GM19455 (cell line): Measurements from ENCODE around the gene SLC6A2.
"Not testable (repeated sequence)": the region's sequence is repeated elsewhere in the genome, so short reads cannot be mapped to it uniquely, and the experiment has no call there.

Source experiments
- ATAC-seq: cut with Tn5 transposase; IDR thresholded peaks from one replicate; pipeline ENCODE4 v1.9.1; 2021; ENCODE audit not compliant: unreplicated experiment

Gene SLC6A2

DNA sequence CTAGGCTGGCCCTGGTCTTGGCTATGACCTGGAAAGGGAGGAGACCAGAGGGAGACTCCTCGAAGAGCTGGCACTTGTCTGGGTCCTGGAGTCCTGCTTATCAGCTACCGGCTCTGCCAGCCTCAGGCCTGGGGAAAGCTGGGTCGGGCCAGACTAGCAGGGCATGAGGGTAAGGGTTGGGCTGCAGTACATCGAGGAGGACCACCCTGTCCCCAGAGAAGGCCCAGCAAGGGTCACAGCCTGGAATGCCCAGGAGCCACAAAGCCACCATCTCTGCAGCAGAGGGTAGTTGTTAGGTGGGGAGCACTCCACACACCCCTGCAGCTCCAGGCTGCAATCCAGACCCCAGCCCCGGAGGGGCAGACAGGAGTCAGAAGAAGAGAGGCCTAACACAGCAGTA lies 54.0 kb downstream of the SLC6A2 start:
- no peak for ATAC-seq

DNA sequence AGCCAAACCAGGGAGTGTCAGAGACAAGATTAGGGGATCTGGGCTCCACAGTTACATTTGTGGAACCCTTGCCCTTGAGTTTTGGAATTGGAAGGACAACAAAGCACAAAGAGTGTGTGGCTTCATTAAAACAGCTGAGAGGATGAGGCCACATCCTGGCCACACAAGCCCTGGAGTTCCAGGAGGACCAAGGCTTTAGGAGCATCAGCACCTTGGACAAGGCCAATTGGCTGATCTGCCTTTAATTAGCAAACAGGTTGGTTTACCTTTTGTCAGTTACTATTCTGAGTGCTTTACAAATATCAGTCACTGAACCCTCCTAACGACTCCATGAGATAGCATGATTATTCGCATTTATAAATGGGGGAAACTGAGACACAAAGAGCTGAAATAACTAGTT lies 54.7 kb downstream of the SLC6A2 start:
- no peak for ATAC-seq

DNA sequence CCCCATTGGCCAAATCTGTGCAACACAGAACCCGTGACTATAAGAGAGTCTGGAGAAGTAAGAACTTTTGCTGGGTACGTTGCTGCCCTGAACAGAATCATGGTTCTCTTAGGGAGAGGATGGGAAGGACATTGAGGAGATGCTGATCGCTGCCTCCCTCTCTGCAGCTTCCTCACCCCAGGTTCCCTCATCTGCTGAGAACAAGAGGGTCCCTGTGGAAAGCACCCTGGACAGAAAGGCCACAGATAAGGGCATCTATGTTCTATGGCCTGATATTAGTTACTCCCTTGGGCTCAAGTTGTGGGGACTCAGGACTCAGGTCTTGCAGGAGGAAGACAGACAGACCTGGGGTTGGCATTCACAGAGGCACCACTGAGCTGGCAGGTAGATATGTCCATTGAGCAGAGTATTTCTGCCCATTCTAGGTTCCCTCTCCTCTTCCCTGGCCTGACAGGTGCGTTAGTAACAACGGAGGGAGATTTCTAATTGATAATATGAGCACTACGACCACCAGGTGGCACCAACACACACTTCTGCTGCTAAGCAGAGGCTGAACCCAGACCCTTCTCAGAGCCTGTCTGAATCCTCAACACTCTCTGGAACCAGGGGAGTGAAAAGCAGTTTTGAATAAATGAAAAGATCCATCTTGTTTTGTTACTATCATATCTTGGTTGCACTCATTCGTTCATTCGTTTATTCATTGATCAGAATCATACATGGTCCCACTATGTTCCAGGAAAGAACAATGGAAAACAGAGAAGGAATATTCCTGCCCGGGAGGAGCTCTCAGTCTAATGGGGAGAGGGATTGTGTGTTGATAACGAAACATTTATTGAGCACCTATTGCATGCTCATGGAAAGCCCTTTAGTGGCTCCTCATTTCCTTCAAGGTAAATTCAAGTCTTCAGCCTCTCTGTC lies 56.4 kb downstream of the SLC6A2 start:
- peak; percentile 79 for ATAC-seq

DNA sequence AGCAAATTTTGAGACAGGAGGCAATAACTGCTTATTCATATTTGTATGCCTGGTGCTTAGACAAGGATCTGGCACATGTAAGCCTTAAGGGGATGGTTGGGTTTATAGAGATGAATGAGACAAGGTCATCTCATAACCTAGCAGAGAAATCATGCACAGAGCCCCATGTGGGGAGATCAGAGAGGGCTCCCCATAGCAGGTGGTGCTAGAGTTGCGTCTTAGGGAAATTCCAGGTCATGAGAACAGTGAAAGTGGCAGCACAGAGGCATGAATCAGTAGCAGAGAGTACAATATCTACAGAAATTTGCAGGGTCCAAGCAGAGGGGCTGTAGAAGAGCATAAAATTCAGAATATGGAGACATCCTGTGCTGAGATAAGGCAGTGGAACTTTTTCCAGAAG lies 57.3 kb downstream of the SLC6A2 start:
- no peak for ATAC-seq

DNA sequence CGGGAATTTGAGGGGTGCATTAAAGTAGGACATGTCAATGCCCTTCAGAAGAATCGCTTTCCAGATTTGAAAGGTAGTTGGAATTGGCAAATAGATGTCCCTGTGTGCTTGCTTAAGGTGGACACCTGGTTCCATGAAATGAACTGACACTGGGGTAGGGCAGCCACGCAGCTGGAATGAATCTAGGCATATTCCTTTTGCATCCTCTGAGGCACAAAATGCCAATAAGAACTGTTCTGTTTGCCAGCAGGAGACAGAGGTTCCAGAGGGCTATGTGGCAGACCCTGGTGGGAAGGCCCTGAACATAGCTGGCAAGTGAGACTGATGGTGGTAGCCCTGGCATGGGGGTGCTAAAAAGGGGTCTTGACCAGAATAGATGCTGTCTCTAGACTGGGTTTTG lies 61.5 kb downstream of the SLC6A2 start:
- ATAC-seq: no peak

DNA sequence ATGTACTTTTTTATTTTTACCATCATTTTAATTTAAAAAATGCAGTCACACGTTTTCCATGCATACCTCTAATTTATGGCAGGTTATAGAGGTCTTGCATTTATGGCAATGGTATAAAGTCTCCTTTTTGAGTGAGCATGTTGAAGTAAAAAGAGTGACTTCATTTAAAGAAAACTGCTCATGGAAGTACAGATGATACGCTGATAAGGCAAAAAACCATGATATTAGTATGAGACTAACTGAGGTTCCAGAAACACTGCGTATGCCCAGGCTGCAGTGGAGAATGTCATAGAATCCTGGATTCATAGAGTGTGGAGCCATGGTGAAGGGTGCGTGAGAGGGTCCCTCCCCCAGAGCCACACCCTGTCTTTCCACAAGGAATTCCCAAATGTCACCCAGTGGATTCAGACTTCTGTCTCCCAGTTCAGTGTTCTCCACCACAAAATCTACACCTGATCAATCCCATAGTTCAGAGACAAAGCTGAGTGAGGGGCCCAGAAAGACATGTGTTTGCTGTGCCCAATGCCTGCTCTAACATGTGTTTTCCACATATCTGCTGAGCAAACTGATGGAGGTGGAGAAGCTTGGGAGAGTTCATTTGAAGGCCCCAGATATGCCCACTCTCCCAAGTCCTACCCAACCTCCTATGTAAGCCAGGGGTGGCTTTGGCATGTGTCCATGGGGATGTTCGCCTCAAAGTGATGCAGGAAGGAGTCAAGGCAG lies 69.4 kb downstream of the SLC6A2 start:
- ATAC-seq: no peak

DNA sequence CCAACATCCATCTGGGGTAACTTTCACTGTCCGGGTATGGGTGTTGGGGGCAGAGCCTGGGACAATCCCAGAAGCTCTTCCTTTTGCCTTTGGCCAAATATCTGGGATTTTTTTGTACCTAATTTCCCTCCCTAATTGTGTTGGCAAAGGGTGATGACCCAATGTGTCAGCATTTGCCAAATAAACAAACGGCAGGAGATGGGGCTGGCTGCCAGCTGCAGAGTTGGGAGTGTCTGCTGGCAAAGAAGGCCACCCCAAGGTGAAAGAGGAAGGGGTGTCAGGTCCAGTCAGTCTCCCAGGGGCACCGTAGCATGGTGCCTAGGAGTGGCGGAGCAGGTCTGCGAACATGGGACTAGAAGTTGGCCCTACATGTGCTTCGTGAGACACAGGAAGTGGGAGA lies 73.0 kb downstream of the SLC6A2 start:
- ATAC-seq: no peak

DNA sequence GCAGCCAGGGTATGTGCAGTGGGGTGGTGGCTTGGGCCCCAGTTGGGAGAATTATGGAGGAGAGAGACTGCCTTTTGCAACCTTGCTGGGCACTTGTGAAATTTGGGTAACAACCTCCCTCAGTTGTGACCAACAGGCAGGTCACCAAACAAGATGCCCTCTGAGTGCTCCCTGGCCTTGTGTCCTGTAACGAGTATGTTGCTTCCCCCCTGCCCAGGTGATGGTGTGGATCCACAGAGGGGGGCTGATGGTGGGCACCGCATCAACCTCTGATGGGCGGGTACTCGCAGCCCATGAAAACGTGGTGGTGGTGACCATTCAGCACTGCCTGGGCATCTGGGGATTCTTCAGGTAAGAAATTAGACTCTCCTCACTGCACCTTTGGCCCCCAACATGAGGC lies 74.3 kb downstream of the SLC6A2 start:
- no peak for ATAC-seq

DNA sequence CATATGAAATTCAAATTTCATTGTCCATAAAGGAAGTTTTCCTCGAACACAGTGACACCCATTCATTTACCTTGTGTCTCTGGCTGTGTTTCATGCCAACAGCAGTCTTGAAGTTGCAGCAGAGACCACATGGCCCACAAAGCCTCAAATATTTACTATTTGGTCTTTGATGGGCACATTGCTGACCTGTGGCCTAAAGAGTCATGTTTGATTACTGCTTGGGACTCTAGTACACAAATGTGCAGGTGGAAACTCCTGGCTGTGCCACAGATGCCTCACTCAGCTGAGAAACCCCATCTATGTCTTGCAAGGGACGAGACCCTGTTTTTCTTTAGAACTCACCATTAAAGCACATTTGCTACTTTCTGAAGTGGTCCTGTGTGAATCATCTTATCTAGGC lies 76.7 kb downstream of the SLC6A2 start:
- ATAC-seq: no peak

DNA sequence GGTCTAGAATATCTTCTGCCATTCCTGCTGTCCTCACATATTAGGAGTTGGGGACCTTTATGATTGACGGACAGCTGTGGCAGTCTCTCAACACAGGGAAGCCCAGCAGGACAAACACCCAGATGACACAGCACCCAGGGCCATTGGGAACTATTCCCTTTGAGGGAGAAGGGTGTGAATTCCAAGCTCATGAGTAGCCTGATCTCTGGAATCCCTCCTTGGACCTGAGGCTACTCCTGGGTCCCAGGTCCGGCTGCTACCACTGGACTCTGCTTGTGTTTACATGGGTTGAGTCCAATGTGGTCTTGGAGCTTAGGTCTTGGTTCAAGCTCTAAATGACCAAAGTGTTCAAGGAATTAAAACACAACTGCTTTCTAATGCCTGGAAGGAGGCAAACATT lies 78.9 kb downstream of the SLC6A2 start:
- no peak for ATAC-seq

DNA sequence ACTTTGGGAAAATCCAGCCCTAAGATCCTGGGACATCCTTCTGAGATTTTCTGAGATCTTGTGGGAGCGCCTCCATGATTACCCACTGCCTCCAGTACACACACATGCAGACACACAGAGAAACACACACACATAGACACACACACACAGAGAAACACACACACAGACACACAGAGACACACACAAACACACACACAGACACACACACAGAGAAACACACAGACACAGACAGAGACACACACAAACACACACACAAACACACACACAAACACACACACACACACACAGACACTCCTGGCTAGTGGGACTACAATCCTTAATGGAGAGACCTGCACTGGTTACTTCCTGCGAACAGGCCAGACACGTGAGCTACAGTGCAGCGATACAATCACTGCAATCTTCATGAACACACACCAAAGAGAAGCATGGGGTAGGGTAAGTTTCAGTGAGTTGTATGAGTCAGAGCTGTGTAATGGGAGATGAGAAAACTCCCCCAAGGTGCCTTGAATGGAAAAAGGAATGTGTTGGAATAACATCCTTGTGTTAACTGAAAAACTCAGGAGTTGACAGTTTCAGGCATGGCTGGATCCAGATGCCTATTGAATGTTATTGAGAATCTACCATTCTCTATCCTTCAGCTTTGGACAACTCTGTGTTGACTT lies 79.5 kb downstream of the SLC6A2 start:
- ATAC-seq: no peak

DNA sequence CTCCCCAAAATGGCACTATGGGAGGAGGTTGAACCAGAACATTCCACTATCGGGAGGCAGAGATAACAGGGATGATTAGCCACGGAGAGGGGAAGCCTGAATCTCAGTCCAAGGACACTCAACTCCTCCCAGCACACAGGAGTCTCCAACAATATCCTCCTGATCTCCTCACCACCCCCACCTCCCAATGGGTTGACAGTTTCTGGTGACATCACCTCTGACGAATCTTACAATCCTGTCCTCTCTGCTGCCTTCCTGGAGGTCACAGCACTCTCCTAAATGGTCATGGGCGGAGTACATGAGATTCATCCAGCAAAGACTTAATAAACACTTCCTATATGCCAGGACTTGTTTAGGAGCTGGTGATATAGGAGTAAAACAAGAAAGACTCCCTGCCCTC lies 80.9 kb downstream of the SLC6A2 start:
- ATAC-seq: no peak

DNA sequence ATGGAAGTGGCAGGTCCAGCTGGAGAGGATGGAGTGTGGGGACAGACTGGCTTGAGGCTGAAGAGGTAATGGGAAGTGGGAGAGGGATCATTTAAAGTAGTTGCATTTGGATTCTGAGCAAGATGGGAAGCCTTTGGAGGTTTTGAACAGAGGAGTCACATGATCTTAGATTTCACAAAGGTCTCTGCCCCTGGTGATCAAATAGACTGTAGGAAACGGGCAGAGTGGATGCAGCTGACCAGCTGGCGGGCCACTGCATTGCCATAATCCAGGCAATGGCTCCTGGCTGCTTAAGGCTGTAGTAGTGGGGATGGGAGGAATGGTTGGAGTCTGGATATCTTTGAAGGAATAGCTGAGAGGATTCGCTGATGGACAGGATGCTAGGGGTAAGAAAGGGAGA lies 81.5 kb downstream of the SLC6A2 start:
- no peak for ATAC-seq

DNA sequence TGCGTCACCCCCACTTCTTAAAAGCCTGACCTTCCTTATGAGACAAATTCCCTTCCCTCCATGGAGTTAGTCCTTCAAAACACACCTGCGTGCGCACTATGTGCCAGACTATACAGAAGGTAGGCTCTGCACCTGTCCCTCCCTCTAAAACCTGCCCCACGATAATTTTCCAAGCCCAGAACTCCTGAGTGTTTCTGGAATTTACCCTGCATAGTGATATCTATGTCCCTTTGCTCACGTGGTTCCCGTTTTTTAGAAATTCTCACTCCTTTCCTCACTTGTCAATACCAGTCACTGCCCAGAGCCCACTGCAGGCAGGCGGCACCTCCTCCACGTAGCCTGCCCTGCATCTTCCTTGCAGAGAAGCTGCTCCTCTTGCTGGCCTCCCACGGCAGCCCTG lies 82.2 kb downstream of the SLC6A2 start:
- ATAC-seq: no peak

DNA sequence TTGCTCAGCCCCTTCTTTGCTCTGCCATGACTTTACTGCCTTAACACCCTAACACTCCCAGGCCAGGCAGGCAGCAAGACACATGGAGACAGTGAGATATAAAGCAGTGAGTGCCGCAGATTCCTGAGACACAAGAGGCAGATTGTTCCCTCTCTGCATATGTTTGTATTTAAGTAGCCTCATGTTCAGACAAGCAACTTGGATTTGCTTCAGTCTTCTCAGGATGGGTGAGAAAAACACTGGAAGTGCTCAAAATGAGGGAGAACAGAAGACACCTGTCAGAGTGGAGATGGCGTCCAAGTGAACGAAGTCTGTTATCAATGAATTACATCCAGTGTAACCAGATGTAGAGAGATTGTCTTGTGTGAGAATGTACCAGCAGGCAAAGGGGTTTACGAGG lies 90.3 kb downstream of the SLC6A2 start:
- ATAC-seq: no peak

DNA sequence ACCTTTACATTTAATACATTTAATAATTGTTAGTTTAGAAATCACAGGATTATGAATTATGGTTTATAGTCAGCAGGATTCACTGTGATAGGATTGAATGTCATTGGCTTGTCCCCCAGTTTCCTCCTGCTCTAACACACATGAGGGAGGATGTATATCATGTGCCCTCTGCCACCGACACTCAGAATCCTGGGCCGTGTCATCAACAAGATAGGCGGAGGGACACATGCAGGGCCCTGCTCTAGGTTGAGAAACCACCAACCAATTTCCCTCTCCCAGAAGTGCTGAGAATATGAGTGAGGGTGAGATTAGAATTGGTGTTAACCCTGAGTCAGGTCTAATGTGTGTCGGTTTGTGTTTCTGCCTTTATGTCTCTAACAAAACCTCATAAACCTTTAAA lies 92.0 kb downstream of the SLC6A2 start:
- ATAC-seq: no peak

DNA sequence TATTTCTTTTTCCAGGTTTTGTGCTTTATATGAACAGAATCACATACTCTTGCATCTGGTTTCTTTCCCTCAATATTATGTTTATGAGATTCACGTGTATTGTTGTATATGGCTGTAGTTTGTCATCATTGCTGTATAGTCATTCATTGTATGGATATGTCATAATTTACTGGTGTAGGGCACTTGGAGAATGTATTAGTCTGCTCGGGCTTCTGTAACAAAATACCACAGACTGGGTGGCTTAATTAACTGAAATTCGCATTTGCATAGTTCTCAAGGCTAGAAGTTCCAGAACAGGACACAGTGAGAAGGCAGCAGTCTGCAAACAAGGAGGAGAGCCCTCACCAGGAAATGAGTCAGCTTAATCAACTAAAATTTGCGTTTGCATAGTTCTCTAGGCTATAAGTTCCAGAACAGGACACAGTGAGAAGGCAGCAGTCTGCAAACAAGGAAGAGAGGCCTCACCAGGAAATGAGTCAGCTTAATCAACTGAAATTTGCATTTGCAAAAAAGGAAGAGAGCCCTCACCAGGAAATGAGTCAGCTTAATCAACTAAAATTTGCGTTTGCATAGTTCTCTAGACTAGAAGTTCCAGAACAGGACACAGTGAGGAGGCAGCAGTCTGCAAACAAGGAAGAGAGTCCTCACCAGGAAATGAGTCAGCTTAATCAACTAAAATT lies 96.8 kb downstream of the SLC6A2 start:
- ATAC-seq: not testable (repeated sequence)

DNA sequence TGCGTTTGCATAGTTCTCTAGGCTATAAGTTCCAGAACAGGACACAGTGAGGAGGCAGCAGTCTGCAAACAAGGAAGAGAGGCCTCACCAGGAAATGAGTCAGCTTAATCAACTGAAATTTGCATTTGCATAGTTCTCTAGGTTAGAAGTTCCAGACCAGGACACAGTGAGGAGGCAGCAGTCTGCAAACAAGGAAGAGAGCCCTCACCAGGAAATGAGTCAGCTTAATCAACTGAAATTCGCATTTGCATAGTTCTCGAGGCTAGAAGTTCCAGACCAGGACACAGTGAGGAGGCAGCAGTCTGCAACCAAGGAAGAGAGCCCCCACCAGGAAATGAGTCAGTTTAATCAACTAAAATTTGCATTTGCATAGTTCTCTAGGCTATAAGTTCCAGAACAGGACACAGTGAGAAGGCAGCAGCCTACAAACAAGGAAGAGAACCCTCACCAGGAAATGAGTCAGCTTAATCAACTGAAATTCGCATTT lies 97.4 kb downstream of the SLC6A2 start:
- ATAC-seq: not testable (repeated sequence)
